ENCODE results near the gene PHYH. TPM values are rescaled to one million over a fixed set of nuclear protein-coding genes. Genes with fewer than 3 reads are reported as not detected.

Gene PHYH
- total and polyA plus RNA-seq, 2 donors from 2014 or later, result 45.8 to 166 TPM

GRCh38 chr10:13296476-13296875 lies 3.4 kb downstream of the PHYH start:
- FAIRE-seq, result no peak
- Histone ChIP-seq H3K4me1 (ENCODE audit: control insufficient read depth in 2 of 3, insufficient read depth in 2 of 3, low read depth in 1 of 3, low read length in 3 of 3) (peaks cover 0 to 3% (median 0%) of the 10 kb centered on the region in 3 donors), H3K27me3 (ENCODE audit: control insufficient read depth, insufficient read depth, low read length) (no peaks in the 10 kb centered on the region), H3K9me3 (ENCODE audit: control insufficient read depth in 2 of 3, insufficient read depth in 1 of 3, low read length in 3 of 3) (no peaks in the 10 kb centered on the region), H3K27ac (ENCODE audit: low read depth in 2 of 2, low read length in 2 of 2) (no peak overlapping the region), H3K36me3 (ENCODE audit: control insufficient read depth in 2 of 3, insufficient read depth in 3 of 3, low read length in 3 of 3) (peaks cover 0 to 23% (median 8%) of the 10 kb centered on the region in 3 donors), H3K4me3 (ENCODE audit: low read length in 3 of 3) (no peak overlapping the region), H3K9ac (ENCODE audit: low read length in 3 of 3) (no peak overlapping the region)
- TF ChIP-seq CTCF (IDR thresholded peaks at IDR 0.05; ENCODE audit: borderline replicate concordance, extremely low read depth, insufficient read depth), result no peak
- intact Hi-C loops (cut with DNase I), result no loop called here
- no peak for DNase-seq

- H3K9ac ChIP-seq (ENCODE audit: low read length in 3 of 3), result no peak overlapping the region
- H3K4me3 ChIP-seq (ENCODE audit: low read length in 3 of 3), result no peak overlapping the region
- no peak for DNase-seq
- H3K36me3 ChIP-seq (ENCODE audit: control insufficient read depth in 2 of 3, insufficient read depth in 3 of 3, low read length in 3 of 3), result peaks cover 0 to 23% (median 8%) of the 10 kb centered on the region in 3 donors
- TF ChIP-seq CTCF (IDR thresholded peaks at IDR 0.05; ENCODE audit: borderline replicate concordance, extremely low read depth, insufficient read depth), result no peak
- intact Hi-C loops (cut with DNase I), result no loop called here
- no peaks in the 10 kb centered on the region for H3K4me1 ChIP-seq (ENCODE audit: control insufficient read depth in 2 of 3, insufficient read depth in 2 of 3, low read depth in 1 of 3, low read length in 3 of 3)
- H3K27ac ChIP-seq (ENCODE audit: low read depth in 2 of 2, low read length in 2 of 2), result no peak overlapping the region
- no peaks in the 10 kb centered on the region for H3K9me3 ChIP-seq (ENCODE audit: control insufficient read depth in 2 of 3, insufficient read depth in 1 of 3, low read length in 3 of 3)
- no peak for FAIRE-seq
- no peaks in the 10 kb centered on the region for H3K27me3 ChIP-seq (ENCODE audit: control insufficient read depth, insufficient read depth, low read length)
Measured at GRCh38 chr10:13294784-13295183, 5.1 kb downstream of the PHYH start.

GRCh38 chr10:13291821-13292773 lies 7.8 kb downstream of the PHYH start:
- Histone ChIP-seq H3K4me3 (ENCODE audit: low read length in 3 of 3) (no peak overlapping the region), H3K27ac (ENCODE audit: low read depth in 2 of 2, low read length in 2 of 2) (no peak overlapping the region), H3K4me1 (ENCODE audit: control insufficient read depth in 2 of 3, insufficient read depth in 2 of 3, low read depth in 1 of 3, low read length in 3 of 3) (no peaks in the 10 kb centered on the region), H3K27me3 (ENCODE audit: control insufficient read depth, insufficient read depth, low read length) (no peaks in the 10 kb centered on the region), H3K36me3 (ENCODE audit: control insufficient read depth in 2 of 3, insufficient read depth in 3 of 3, low read length in 3 of 3) (peaks cover 0 to 33% (median 13%) of the 10 kb centered on the region in 3 donors), H3K9me3 (ENCODE audit: control insufficient read depth in 2 of 3, insufficient read depth in 1 of 3, low read length in 3 of 3) (no peaks in the 10 kb centered on the region), H3K9ac (ENCODE audit: low read length in 3 of 3) (no peak overlapping the region)
- FAIRE-seq (no peak), DNase-seq (no peak)
- intact Hi-C loops (cut with DNase I), result no loop called here
- no peak for TF ChIP-seq CTCF (IDR thresholded peaks at IDR 0.05; ENCODE audit: borderline replicate concordance, extremely low read depth, insufficient read depth)
